HEK293T (cell line): ENCODE data around the gene ZNF93.

Source experiments
- ARNT ChIP-seq: fragments of 450-650 bp; IDR thresholded peaks from 2 replicates; pipeline ENCODE4 v1.6.1; 2017; ENCODE audit warnings: mild to moderate bottlenecking
- BHLHE40 ChIP-seq: fragments of 450-650 bp; IDR thresholded peaks from 2 replicates; pipeline ENCODE4 v1.6.1; 2016; ENCODE audit warnings: mild to moderate bottlenecking, moderate library complexity, borderline replicate concordance
- ELF4 ChIP-seq: fragments of 450-650 bp; IDR thresholded peaks from 2 replicates; pipeline ENCODE4 v1.6.1; 2017; ENCODE audit warnings: antibody characterized with exemption
- FOXA1 ChIP-seq: fragments of 450-650 bp; IDR thresholded peaks from 2 replicates; pipeline ENCODE4 v1.6.1; 2016; ENCODE audit warnings: mild to moderate bottlenecking
- FOXK2 ChIP-seq: fragments of 450-650 bp; IDR thresholded peaks from 2 replicates; pipeline ENCODE4 v1.6.1; 2016; ENCODE audit warnings: mild to moderate bottlenecking
- FOXM1 ChIP-seq: fragments of 450-650 bp; IDR thresholded peaks from 2 replicates; pipeline ENCODE4 v1.6.1; 2017; ENCODE audit warnings: mild to moderate bottlenecking, borderline replicate concordance
- NFRKB ChIP-seq: fragments of 450-650 bp; IDR thresholded peaks from 2 replicates; pipeline ENCODE4 v1.6.1; 2016; ENCODE audit warnings: mild to moderate bottlenecking, moderate library complexity
- PKNOX1 ChIP-seq: fragments of 450-650 bp; IDR thresholded peaks from 2 replicates; pipeline ENCODE4 v1.6.1; 2016
- SP1 ChIP-seq: fragments of 450-650 bp; IDR thresholded peaks from 2 replicates; pipeline ENCODE4 v1.6.1; 2017
- TARDBP ChIP-seq: fragments of 450-650 bp; IDR thresholded peaks from 2 replicates; pipeline ENCODE4 v1.6.1; 2016

GRCh38 chr19:19955208-19955607 lies 54.5 kb downstream of the ZNF93 start:
- TF ChIP-seq FOXA1 (no peak), ELF4 (no peak), FOXM1 (no peak), SP1 (no peak), FOXK2 (no peak), ARNT (no peak), TARDBP (no peak), PKNOX1 (no peak), NFRKB (no peak), BHLHE40 (no peak)
